ENCODE measurements around the gene ECE1. TPM values are rescaled to one million over a fixed set of nuclear protein-coding genes. Genes with fewer than 3 reads are reported as not detected.
A peak's percentile ranks its signal among the peaks of the same experiment; 100 is the strongest.

The ECE1 gene
- total and polyA plus RNA-seq, 10 donors = 17.2 to 142 (median 105) TPM

DNA sequence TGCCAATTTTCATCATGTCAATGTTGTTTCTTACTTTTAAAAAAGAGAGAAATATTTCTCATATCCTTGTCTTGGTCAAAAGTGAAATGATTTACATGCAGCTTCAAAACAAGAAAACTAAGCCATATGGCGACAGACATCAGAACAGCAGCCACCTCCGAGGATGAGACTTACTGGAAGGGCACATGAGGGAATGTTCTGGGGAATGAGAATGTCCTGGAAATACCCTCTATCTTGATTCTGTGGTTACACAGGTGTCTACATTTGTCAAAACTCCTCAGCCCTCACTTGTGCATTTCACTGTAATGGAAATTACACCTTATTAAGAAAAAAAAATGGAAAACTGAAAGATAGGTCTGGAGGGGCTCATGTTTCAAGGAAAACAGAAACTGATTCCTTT lies 14.2 kb upstream of the ECE1 start:
- intact Hi-C loops (cut with DNase I; ENCODE audit: low total_unique reads) = no loop called here
- Histone ChIP-seq H3K36me3 (no peaks in the 10 kb centered on the region), H3K27me3 (replicated peaks in 1 of 7) (no peaks in the 10 kb centered on the region), H3K9me3 (no peaks in the 10 kb centered on the region), H3K4me1 (peaks cover 6 to 73% (median 53%) of the 10 kb centered on the region in 6 donors), H3K4me3 (no peak overlapping the region), H3K27ac (no peak overlapping the region)
- TF ChIP-seq, protein P1, sequence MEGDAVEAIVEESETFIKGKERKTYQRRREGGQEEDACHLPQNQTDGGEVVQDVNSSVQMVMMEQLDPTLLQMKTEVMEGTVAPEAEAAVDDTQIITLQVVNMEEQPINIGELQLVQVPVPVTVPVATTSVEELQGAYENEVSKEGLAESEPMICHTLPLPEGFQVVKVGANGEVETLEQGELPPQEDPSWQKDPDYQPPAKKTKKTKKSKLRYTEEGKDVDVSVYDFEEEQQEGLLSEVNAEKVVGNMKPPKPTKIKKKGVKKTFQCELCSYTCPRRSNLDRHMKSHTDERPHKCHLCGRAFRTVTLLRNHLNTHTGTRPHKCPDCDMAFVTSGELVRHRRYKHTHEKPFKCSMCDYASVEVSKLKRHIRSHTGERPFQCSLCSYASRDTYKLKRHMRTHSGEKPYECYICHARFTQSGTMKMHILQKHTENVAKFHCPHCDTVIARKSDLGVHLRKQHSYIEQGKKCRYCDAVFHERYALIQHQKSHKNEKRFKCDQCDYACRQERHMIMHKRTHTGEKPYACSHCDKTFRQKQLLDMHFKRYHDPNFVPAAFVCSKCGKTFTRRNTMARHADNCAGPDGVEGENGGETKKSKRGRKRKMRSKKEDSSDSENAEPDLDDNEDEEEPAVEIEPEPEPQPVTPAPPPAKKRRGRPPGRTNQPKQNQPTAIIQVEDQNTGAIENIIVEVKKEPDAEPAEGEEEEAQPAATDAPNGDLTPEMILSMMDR (IDR thresholded peaks at IDR 0.05 in 8 of 11, conservative IDR thresholded peaks at IDR 0.05 in 3 of 11) = no peak
- no peak for TF ChIP-seq POLR2A (IDR thresholded peaks at IDR 0.05)
- no peak for TF ChIP-seq POLR2AphosphoS5 (IDR thresholded peaks at IDR 0.05)
- DNase-seq = no peak
- WGBS, 5 donors = 82 to 93% (median 87%) methylated on average over 2 of the region's 2 CpGs

DNA sequence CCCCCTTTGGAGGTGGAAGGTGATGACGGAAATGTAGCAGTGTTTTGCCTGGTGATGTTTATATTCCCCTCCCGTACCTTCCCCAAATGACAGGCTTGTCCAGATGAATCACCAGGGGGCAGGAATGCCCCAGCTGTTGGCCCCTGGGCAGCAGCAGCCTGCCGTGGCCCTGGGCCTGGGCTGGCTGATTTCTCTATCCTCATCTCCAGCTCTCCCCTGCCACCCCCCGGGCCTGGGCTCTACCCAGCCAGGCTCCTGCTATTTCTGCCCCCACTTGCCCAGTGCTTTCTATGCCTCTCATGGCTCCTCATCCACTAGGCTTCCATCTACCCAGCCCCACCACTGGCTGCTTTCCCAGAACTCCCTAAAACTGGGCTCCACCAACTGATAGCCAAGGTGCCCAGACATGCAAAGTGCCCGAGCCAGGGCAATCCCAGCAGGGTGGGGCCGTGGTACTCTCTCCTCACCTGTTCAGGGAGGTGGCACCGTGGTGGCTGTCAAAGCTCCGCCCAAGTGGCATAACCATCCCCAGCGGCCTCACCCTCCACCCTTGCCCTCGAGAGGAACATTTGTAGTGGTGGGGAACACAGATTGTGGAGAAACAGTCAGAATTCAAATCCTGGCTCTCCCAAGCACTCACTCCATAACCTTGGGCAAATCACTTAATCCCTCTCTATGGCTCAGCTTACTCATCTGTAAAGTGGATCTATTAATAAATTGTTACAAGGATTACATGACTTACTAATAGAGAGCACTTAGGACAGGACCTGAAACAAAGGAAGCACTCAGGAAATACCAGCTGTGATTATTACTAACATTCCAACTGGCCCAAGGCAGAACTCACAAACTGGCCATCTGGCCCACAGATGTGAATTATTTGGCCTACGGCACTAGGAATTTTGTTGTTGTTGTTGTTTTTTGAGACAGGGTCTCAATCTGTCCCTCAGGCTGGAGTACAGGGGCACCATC lies 12.8 kb upstream of the ECE1 start:
- Histone ChIP-seq H3K36me3 (peaks cover 0 to 5% (median 0%) of the 10 kb centered on the region in 6 donors), H3K27me3 (replicated peaks in 1 of 7) (no peaks in the 10 kb centered on the region), H3K9me3 (no peaks in the 10 kb centered on the region), H3K27ac (peak overlapping the region in 3 of 8 donors; percentile 23 to 68 (median 57)), H3K4me3 (no peak overlapping the region), H3K4me1 (peaks cover 9 to 73% (median 50%) of the 10 kb centered on the region in 6 donors)
- TF ChIP-seq POLR2A (IDR thresholded peaks at IDR 0.05) (no peak), POLR2AphosphoS5 (IDR thresholded peaks at IDR 0.05) (no peak)
- TF ChIP-seq, protein P1 (IDR thresholded peaks at IDR 0.05 in 8 of 11, conservative IDR thresholded peaks at IDR 0.05 in 3 of 11) = no peak
- WGBS, 5 donors = 60 to 73% (median 68%) methylated on average over 11 of the region's 11 CpGs
- intact Hi-C loops (cut with DNase I; ENCODE audit: low total_unique reads) = no loop called here
- no peak for DNase-seq

DNA sequence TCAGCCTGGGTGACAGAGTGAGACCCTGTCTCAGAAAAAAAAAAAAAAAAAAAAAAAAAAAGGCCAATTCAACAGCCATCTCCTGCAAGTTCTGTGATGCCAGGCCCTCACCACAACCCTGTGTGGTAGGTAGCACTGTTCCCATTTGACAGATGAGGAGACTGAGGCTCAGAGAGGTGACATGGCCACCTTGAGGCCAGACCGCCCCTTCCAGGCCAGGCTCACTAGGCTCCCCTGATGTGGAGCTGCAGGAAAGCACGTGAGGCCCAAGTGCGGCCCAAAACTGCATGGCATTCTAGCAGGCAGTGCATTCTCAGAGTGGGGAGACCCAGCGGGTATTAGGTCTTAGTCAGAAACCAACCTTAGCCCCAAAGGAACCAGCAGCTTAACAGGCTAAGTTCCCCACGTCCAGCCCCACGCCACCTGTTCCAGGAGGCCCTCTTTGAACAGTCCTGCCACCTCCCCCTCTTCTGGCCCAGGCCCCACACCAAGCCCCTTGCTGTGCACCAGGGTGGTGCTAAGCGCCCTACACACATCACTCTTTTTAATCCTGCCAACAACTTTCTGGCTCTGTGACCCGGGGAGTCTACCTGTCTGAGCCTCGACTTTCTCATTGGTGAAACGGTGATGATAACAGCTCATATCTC lies 11.7 kb upstream of the ECE1 start:
- intact Hi-C loops (cut with DNase I; ENCODE audit: low total_unique reads) = no loop called here
- peaks cover 9 to 73% (median 49%) of the 10 kb centered on the region in 6 donors for H3K4me1 ChIP-seq
- 86 to 94% (median 90%) methylated on average over 10 of the region's 10 CpGs for WGBS, 5 donors

More for the DNA sequence above, 11.7 kb upstream of the ECE1 start:
- Histone ChIP-seq H3K9me3 (no peaks in the 10 kb centered on the region), H3K36me3 (peaks cover 0 to 5% (median 0%) of the 10 kb centered on the region in 6 donors), H3K27ac (peak overlapping the region in 1 of 8 donors; percentile 57), H3K27me3 (replicated peaks in 1 of 7) (no peaks in the 10 kb centered on the region), H3K4me3 (no peak overlapping the region)
- TF ChIP-seq POLR2AphosphoS5 (IDR thresholded peaks at IDR 0.05) (no peak), POLR2A (IDR thresholded peaks at IDR 0.05) (no peak)
- TF ChIP-seq, protein P1 (IDR thresholded peaks at IDR 0.05 in 8 of 11, conservative IDR thresholded peaks at IDR 0.05 in 3 of 11) = no peak
- no peak for DNase-seq

All from spleen (tissue), 11 donors.